ENCODE measurements around the gene ELMO3. TPM values are rescaled to one million over a fixed set of nuclear protein-coding genes. Genes with fewer than 3 reads are reported as not detected.

The ELMO3 gene
- polyA plus RNA-seq, 1 donor from 2014 or later, result 2.2 TPM

DNA sequence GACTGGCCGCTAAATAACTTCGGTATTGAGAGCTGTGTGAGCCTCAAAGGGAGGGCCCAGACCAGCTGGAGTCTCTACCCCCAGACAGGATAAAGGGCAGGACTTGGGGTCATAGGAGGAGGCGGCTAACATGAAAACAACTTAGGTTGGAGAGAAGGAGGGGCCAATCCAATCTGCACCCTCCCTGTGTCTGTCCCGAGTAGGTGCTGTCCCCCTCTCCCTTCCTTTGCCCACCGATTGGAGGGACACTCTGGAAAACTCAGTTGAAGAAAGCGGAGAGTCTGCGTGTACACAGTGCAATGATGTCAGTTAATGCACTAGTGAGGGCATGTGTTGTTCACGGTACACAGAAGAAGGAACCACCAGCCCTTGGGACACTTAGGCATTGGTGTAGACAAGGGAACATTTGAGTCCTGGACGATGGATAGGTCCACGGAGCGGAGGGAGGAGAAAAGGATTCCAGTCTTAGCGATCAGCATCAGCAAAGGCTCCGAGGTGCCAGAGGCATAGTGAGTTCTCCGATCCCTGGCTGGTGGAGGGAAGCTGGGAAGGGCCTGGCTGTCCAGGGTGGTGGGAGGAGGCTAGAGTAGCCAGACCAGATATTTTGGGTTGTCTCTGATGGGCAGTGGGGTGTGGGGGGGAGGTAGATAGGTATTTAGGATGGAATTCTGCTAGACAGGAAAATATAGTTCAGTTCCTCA is 27.8 kb upstream of the ELMO3 start:
- Histone ChIP-seq H3K27me3 (ENCODE audit: insufficient read depth, low read depth, low read length) (peaks cover 92% of the 10 kb centered on the region), H3K36me3 (ENCODE audit: insufficient read depth, low read length) (no peaks in the 10 kb centered on the region), H3K27ac (ENCODE audit: low read length) (no peak overlapping the region)

DNA sequence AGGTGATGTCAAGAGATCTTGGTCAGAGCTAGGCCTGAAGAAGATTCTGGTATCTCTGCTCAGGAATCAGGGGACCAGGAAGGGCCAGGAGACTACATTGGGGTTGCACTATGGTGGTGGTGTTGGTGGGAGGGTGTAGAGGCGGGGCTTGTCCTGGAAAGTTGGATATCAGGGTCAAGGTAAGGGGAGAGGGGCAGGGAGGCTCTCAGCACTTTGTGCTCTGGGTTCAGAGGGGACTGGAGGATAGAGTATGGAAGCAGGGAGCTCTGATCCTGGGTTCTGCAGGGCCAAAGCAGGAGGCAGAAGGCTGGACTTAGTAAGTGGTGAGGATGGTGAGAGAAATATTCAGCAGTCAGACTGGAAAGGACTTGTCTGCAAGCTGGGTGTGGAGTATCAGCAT is 25.6 kb upstream of the ELMO3 start:
- Histone ChIP-seq H2AFZ (ENCODE audit: low read depth, low read length) (no peak overlapping the region), H3K27me3 (ENCODE audit: insufficient read depth, low read depth, low read length) (peaks cover 76% of the 10 kb centered on the region), H3K9me3 (ENCODE audit: low read length) (no peaks in the 10 kb centered on the region), H3K4me3 (ENCODE audit: low read length) (peak overlapping the region; percentile 63), H3F3A (ENCODE audit: insufficient read depth, low read length, poor library complexity, severe bottlenecking) (no peaks in the 10 kb centered on the region), H3K4me2 (ENCODE audit: low read length) (no peak overlapping the region), H3K36me3 (ENCODE audit: insufficient read depth, low read length) (no peaks in the 10 kb centered on the region), H3K79me2 (replicated peaks; ENCODE audit: insufficient read depth, low read length) (no peaks in the 10 kb centered on the region), H3K27ac (ENCODE audit: low read length) (no peak overlapping the region), H4K20me1 (ENCODE audit: insufficient read depth) (peaks cover 19% of the 10 kb centered on the region), H3K9me2 (ENCODE audit: insufficient read depth, low read length) (no peaks in the 10 kb centered on the region), H3K9ac (ENCODE audit: low read length) (no peak overlapping the region)
- no peak for TF ChIP-seq MXI1 (conservative IDR thresholded peaks at IDR 0.05; ENCODE audit: poor library complexity, severe bottlenecking)
- TF ChIP-seq, protein P1, sequence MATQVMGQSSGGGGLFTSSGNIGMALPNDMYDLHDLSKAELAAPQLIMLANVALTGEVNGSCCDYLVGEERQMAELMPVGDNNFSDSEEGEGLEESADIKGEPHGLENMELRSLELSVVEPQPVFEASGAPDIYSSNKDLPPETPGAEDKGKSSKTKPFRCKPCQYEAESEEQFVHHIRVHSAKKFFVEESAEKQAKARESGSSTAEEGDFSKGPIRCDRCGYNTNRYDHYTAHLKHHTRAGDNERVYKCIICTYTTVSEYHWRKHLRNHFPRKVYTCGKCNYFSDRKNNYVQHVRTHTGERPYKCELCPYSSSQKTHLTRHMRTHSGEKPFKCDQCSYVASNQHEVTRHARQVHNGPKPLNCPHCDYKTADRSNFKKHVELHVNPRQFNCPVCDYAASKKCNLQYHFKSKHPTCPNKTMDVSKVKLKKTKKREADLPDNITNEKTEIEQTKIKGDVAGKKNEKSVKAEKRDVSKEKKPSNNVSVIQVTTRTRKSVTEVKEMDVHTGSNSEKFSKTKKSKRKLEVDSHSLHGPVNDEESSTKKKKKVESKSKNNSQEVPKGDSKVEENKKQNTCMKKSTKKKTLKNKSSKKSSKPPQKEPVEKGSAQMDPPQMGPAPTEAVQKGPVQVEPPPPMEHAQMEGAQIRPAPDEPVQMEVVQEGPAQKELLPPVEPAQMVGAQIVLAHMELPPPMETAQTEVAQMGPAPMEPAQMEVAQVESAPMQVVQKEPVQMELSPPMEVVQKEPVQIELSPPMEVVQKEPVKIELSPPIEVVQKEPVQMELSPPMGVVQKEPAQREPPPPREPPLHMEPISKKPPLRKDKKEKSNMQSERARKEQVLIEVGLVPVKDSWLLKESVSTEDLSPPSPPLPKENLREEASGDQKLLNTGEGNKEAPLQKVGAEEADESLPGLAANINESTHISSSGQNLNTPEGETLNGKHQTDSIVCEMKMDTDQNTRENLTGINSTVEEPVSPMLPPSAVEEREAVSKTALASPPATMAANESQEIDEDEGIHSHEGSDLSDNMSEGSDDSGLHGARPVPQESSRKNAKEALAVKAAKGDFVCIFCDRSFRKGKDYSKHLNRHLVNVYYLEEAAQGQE (IDR thresholded peaks at IDR 0.05; ENCODE audit: borderline replicate concordance), result no peak
- TF ChIP-seq RAD21 (conservative IDR thresholded peaks at IDR 0.05), result no peak
- TF ChIP-seq, protein P2, sequence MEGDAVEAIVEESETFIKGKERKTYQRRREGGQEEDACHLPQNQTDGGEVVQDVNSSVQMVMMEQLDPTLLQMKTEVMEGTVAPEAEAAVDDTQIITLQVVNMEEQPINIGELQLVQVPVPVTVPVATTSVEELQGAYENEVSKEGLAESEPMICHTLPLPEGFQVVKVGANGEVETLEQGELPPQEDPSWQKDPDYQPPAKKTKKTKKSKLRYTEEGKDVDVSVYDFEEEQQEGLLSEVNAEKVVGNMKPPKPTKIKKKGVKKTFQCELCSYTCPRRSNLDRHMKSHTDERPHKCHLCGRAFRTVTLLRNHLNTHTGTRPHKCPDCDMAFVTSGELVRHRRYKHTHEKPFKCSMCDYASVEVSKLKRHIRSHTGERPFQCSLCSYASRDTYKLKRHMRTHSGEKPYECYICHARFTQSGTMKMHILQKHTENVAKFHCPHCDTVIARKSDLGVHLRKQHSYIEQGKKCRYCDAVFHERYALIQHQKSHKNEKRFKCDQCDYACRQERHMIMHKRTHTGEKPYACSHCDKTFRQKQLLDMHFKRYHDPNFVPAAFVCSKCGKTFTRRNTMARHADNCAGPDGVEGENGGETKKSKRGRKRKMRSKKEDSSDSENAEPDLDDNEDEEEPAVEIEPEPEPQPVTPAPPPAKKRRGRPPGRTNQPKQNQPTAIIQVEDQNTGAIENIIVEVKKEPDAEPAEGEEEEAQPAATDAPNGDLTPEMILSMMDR (IDR thresholded peaks at IDR 0.05; ENCODE audit: poor library complexity, severe bottlenecking), result no peak
- no peak for TF ChIP-seq POLR2AphosphoS5 (IDR thresholded peaks at IDR 0.05)
- no peak for TF ChIP-seq EZH2 (IDR thresholded peaks at IDR 0.05; ENCODE audit: borderline replicate concordance, insufficient read depth, low read length, poor library complexity, severe bottlenecking)
- TF ChIP-seq SMC3 (conservative IDR thresholded peaks at IDR 0.05; ENCODE audit: poor library complexity), result no peak
- TF ChIP-seq TAF1 (IDR thresholded peaks at IDR 0.05; ENCODE audit: low read depth), result no peak
- no peak for TF ChIP-seq EP300 (conservative IDR thresholded peaks at IDR 0.05; ENCODE audit: poor library complexity, severe bottlenecking)

More for the DNA sequence above, 27.8 kb upstream of the ELMO3 start:
- peaks cover 11% of the 10 kb centered on the region for H4K20me1 ChIP-seq (ENCODE audit: insufficient read depth)
- no peaks in the 10 kb centered on the region for H3K9me3 ChIP-seq (ENCODE audit: low read length)
- no peaks in the 10 kb centered on the region for H3F3A ChIP-seq (ENCODE audit: insufficient read depth, low read length, poor library complexity, severe bottlenecking)
- TF ChIP-seq, protein P1 (IDR thresholded peaks at IDR 0.05; ENCODE audit: borderline replicate concordance), result no peak
- TF ChIP-seq SMC3 (conservative IDR thresholded peaks at IDR 0.05; ENCODE audit: poor library complexity) (no peak), MXI1 (conservative IDR thresholded peaks at IDR 0.05; ENCODE audit: poor library complexity, severe bottlenecking) (no peak), TAF1 (IDR thresholded peaks at IDR 0.05; ENCODE audit: low read depth) (no peak), EP300 (conservative IDR thresholded peaks at IDR 0.05; ENCODE audit: poor library complexity, severe bottlenecking) (no peak), POLR2AphosphoS5 (IDR thresholded peaks at IDR 0.05) (no peak), EZH2 (IDR thresholded peaks at IDR 0.05; ENCODE audit: borderline replicate concordance, insufficient read depth, low read length, poor library complexity, severe bottlenecking) (no peak), RAD21 (conservative IDR thresholded peaks at IDR 0.05) (no peak)
- TF ChIP-seq, protein P2 (IDR thresholded peaks at IDR 0.05; ENCODE audit: poor library complexity, severe bottlenecking), result no peak
- H3K4me3 ChIP-seq (ENCODE audit: low read length), result peak overlapping the region; percentile 52
- H2AFZ ChIP-seq (ENCODE audit: low read depth, low read length), result no peak overlapping the region
- H3K4me2 ChIP-seq (ENCODE audit: low read length), result no peak overlapping the region
- no peaks in the 10 kb centered on the region for H3K9me2 ChIP-seq (ENCODE audit: insufficient read depth, low read length)
- no peaks in the 10 kb centered on the region for H3K79me2 ChIP-seq (replicated peaks; ENCODE audit: insufficient read depth, low read length)
- no peak overlapping the region for H3K9ac ChIP-seq (ENCODE audit: low read length)

Data from neural cell (in vitro differentiated cells).